Cardiac muscle cell (in vitro differentiated cells and primary cell): ENCODE data around the gene KLHL7. TPM values are rescaled to one million over a fixed set of nuclear protein-coding genes. Genes with fewer than 3 reads are reported as not detected.
"Not testable (repeated sequence)": the region's sequence is repeated elsewhere in the genome, so short reads cannot be mapped to it uniquely, and the experiment has no call there.

ENCODE experiments used
- DNase-seq, 2 donors: peaks; one replicate each; pipeline versions ENCODE4 v3.0.0 to v3.0.0-alpha.2; 2010 to 2017; ENCODE audit warnings: low read depth in 1 of 2, low spot score in 1 of 2
- H3K27ac ChIP-seq: fragments of 200-600 bp; sonication (generic); 2 replicates; pipeline ENCODE4 v1.5.1; 2016
- H3K27me3 ChIP-seq: fragments of 200-600 bp; sonication (generic); 2 replicates; pipeline ENCODE4 v1.6.0; 2016; ENCODE audit warnings: control low read depth
- H3K36me3 ChIP-seq: fragments of 200-600 bp; sonication (generic); 2 replicates; pipeline ENCODE4 v1.5.1; 2016; ENCODE audit warnings: control low read depth
- H3K4me1 ChIP-seq: fragments of 200-600 bp; sonication (generic); 2 replicates; pipeline ENCODE4 v1.8.1; 2017; ENCODE audit warnings: low read depth, mild to moderate bottlenecking, mixed run types
- H3K4me3 ChIP-seq: fragments of 200-600 bp; sonication (generic); 2 replicates; pipeline ENCODE4 v1.5.1; 2016; ENCODE audit warnings: mild to moderate bottlenecking
- H3K9me3 ChIP-seq: fragments of 200-600 bp; sonication (generic); 2 replicates; pipeline ENCODE4 v1.5.1; 2017; ENCODE audit warnings: low read depth, mild to moderate bottlenecking, control low read depth
- polyA plus RNA-seq: library from polyadenylated mRNA; unstranded; fragments of >200 nt; fragmentation: Nextera tagmentation; extraction: Ambion mirVana; gene quantifications from 2 replicates; pipeline ENCODE4 v1.2.1, GENCODE V29; 2016
- total RNA-seq: library from RNA; depleted of rRNA; stranded (reverse); fragments of >200 nt; gene quantifications from 2 replicates; pipeline ENCODE4 v1.2.3, GENCODE V29; 2016
- TF ChIP-seq, protein P1 (sequence below): IDR thresholded peaks from 2 replicates; pipeline ENCODE4 v1.5.1; 2012; ENCODE audit warnings: low read depth, mild to moderate bottlenecking, low read length

Gene KLHL7
- total and polyA plus RNA-seq, 2 experiments from 2014 or later = 33.4 to 47.1 TPM

GRCh38 chr7:23216021-23216420 is 110.4 kb downstream of the KLHL7 start:
- Histone ChIP-seq H3K9me3 (no peaks in the 10 kb centered on the region), H3K4me1 (no peaks in the 10 kb centered on the region), H3K36me3 (no peaks in the 10 kb centered on the region), H3K4me3 (no peak overlapping the region), H3K27me3 (no peaks in the 10 kb centered on the region), H3K27ac (no peak overlapping the region)
- no peak for DNase-seq
- TF ChIP-seq, protein P1, sequence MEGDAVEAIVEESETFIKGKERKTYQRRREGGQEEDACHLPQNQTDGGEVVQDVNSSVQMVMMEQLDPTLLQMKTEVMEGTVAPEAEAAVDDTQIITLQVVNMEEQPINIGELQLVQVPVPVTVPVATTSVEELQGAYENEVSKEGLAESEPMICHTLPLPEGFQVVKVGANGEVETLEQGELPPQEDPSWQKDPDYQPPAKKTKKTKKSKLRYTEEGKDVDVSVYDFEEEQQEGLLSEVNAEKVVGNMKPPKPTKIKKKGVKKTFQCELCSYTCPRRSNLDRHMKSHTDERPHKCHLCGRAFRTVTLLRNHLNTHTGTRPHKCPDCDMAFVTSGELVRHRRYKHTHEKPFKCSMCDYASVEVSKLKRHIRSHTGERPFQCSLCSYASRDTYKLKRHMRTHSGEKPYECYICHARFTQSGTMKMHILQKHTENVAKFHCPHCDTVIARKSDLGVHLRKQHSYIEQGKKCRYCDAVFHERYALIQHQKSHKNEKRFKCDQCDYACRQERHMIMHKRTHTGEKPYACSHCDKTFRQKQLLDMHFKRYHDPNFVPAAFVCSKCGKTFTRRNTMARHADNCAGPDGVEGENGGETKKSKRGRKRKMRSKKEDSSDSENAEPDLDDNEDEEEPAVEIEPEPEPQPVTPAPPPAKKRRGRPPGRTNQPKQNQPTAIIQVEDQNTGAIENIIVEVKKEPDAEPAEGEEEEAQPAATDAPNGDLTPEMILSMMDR = no peak

GRCh38 chr7:23218196-23218595 is 112.6 kb downstream of the KLHL7 start:
- DNase-seq = no peak
- TF ChIP-seq, protein P1 = no peak
- Histone ChIP-seq H3K36me3 (no peaks in the 10 kb centered on the region), H3K4me1 (no peaks in the 10 kb centered on the region), H3K27ac (no peak overlapping the region), H3K4me3 (no peak overlapping the region), H3K9me3 (no peaks in the 10 kb centered on the region), H3K27me3 (no peaks in the 10 kb centered on the region)

- H3K9me3 ChIP-seq = no peaks in the 10 kb centered on the region
- no peaks in the 10 kb centered on the region for H3K36me3 ChIP-seq
- H3K27me3 ChIP-seq = no peaks in the 10 kb centered on the region
- peak in 1 of 2 donors; percentile 20 for DNase-seq
- TF ChIP-seq, protein P1 = no peak
- no peaks in the 10 kb centered on the region for H3K4me1 ChIP-seq
- no peak overlapping the region for H3K27ac ChIP-seq
- no peak overlapping the region for H3K4me3 ChIP-seq
Observed at GRCh38 chr7:23220690-23221305, 115.2 kb downstream of the KLHL7 start.

DNA sequence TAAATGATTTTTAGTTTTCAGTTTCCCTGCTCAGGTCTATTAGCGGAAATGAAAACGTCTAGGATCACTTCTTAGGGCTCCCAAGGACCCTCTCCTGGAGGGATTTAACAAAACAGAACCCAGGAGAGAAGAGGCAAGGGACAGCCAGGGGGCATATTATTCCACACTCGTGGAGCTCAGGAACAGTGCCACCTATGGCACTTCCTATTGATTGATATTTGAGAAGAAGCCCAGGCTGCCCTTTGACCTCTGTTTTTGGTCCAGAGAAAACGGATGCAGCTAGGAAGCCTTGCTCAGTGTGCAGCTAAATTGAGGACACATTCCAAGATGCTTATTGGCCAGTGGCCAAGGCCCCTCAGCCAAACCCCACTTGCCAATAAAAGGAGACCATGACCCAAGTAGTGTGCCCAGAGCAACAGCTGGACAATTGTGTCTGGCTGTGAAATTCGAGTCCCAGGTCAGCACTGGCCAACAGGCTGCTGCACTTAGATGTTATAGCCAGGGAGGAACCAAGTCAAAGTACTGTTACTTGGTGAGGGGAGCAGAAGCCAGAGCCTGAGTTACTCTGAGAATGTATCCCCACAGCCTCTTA is 117.0 kb downstream of the KLHL7 start:
- no peak overlapping the region for H3K4me3 ChIP-seq
- no peaks in the 10 kb centered on the region for H3K27me3 ChIP-seq
- no peaks in the 10 kb centered on the region for H3K9me3 ChIP-seq
- H3K27ac ChIP-seq = no peak overlapping the region
- peak in 1 of 2 donors; percentile 5 for DNase-seq
- TF ChIP-seq, protein P1 = no peak
- H3K36me3 ChIP-seq = no peaks in the 10 kb centered on the region
- no peaks in the 10 kb centered on the region for H3K4me1 ChIP-seq

DNA sequence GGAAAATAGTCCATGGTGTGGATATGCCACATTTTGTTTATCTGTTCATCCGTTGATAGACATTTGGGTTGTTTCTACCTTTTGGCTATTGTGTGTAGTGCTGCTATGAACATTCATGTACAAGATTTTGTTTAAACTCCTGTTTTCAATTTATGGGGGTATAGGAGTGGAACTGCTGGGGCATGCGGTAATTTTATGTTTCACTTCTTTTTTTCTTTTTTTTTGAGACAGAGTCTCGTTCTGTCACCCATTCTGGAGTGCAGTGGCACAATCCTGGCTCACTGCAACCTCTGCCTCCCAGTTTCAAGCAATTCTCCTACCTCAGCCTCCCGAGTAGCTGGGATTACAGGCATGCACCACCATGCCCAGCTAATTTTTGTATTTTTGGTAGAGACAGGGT is 118.8 kb downstream of the KLHL7 start:
- H3K36me3 ChIP-seq, H3K4me3 ChIP-seq, H3K27ac ChIP-seq, H3K4me1 ChIP-seq, DNase-seq, H3K27me3 ChIP-seq, H3K9me3 ChIP-seq: not testable (repeated sequence)

- TF ChIP-seq, protein P1 = no peak
- Histone ChIP-seq H3K4me3 (no peak overlapping the region), H3K36me3 (no peaks in the 10 kb centered on the region), H3K4me1 (no peaks in the 10 kb centered on the region), H3K27ac (no peak overlapping the region), H3K9me3 (no peaks in the 10 kb centered on the region), H3K27me3 (no peaks in the 10 kb centered on the region)
- DNase-seq = no peak
Observed at GRCh38 chr7:23226844-23227450, 121.4 kb downstream of the KLHL7 start.
